Measurements from ENCODE around the gene OR10A6.

- no peak for TF ChIP-seq CTCF (IDR thresholded peaks at IDR 0.05)
- TF ChIP-seq POLR2A (IDR thresholded peaks at IDR 0.05), result no peak
- TF ChIP-seq EP300 (IDR thresholded peaks at IDR 0.05), result no peak
Observed at GRCh38 chr11:7936615-7937014, 5.5 kb upstream of the OR10A6 start.

All from tibial nerve (tissue), 4 donors.